ENCODE results near the gene RAB1B.
"Not testable (repeated sequence)": the region's sequence is repeated elsewhere in the genome, so short reads cannot be mapped to it uniquely, and the experiment has no call there.

Gene RAB1B

DNA sequence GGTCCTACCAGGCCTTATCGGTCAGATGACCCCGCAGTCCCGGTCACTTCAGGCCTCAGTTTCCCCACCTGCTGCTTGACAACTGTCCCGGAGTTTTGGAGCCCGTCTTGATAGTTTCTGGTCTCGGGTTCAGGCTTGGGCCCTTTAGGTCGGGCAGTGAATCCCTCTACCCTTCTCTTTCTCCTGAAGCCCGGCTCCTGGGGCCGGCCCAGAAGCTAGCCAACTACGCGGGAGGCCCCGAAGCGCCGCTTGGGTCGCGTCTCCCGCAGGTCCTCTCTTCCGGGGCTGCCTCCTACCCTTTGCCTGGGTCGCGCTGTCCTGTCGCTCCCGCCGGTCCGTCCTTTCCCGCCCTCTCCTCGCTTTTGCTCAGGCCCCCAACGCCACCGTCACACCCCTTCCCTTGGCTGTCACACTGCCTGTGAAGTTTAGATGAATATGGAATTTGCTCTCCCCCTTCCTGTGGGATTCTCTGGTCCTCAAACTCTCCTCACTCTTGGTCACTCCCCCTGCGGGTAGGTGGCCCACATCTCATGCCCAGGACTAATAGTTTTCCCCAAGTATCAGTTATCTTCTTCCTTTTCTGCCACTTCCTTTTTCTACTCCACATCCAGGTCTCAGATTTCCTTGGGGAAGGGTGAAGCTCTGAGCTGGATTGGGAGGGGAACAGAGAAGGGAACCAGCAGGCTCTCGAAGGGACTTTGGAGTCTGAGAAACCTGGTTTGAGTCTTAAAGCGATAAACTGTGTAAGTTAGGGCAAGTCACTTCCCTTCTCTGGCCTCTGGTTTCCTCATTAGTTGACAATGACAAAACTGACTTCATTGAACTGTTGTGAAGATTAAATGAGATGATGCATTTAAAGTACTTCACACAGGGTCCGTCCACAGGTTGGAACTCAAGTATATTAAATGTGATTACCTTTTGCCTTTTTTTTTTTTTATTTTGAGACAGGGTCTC, 790 bp downstream of the RAB1B start:
- peak; percentile 53 for DNase-seq (ENCODE audit: insufficient read length)

DNA sequence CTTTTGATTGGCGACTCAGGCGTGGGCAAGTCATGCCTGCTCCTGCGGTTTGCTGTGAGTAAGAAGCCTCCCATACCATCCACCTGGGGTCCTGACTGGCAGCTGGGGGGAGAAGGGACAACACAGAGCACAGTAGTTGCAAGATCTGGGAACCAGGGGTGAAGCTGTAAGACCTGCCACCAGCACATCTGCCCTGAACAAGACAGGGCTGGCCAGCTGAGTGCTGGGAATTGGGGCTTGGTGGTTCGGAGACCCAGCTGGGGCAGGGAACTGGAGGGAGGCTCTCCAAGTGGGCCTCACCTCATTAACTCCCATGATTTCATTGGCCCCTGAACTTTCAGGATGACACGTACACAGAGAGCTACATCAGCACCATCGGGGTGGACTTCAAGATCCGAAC, 3.4 kb downstream of the RAB1B start:
- TF ChIP-seq POLR2AphosphoS5 (IDR thresholded peaks at IDR 0.05; ENCODE audit: low read depth, low read length), result no peak
- TF ChIP-seq TAF1 (IDR thresholded peaks at IDR 0.05; ENCODE audit: borderline replicate concordance, low read depth, low read length), result no peak
- TF ChIP-seq POLR2A (IDR thresholded peaks at IDR 0.05; ENCODE audit: low read depth, low read length), result no peak
- FAIRE-seq (no peak), DNase-seq (ENCODE audit: insufficient read length) (no peak)

More for the DNA sequence above, 790 bp downstream of the RAB1B start:
- TF ChIP-seq TAF1 (IDR thresholded peaks at IDR 0.05; ENCODE audit: borderline replicate concordance, low read depth, low read length) (no peak), POLR2A (IDR thresholded peaks at IDR 0.05; ENCODE audit: low read depth, low read length) (no peak; the same call in none of the 2 replicates), POLR2AphosphoS5 (IDR thresholded peaks at IDR 0.05; ENCODE audit: low read depth, low read length) (no peak)
- FAIRE-seq, result peak; percentile 81

DNA sequence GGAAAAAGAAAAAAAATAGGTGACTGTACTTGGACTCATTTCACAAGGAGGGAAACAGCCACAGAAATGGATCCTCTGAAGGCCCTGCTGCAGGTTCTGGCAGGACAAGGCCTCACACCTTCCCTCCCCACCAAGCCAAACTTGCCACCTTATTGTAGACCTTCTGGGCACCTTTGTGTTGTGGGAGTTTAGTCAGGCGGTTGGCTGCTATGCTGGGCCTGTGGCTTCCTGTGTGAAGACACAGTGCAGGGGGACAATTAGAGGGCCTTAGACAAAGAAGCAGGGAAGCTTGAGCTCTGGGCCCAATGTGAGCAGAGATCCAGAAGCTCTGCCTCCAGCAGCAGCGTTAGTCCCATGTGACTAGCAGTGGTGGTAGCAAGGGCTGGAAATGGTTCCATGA, 4.2 kb downstream of the RAB1B start:
- FAIRE-seq (no peak), DNase-seq (ENCODE audit: insufficient read length) (no peak)
- TF ChIP-seq POLR2A (IDR thresholded peaks at IDR 0.05; ENCODE audit: low read depth, low read length), result no peak; the same call in 1 of the 2 replicates
- no peak for TF ChIP-seq TAF1 (IDR thresholded peaks at IDR 0.05; ENCODE audit: borderline replicate concordance, low read depth, low read length)
- no peak for TF ChIP-seq POLR2AphosphoS5 (IDR thresholded peaks at IDR 0.05; ENCODE audit: low read depth, low read length)

DNA sequence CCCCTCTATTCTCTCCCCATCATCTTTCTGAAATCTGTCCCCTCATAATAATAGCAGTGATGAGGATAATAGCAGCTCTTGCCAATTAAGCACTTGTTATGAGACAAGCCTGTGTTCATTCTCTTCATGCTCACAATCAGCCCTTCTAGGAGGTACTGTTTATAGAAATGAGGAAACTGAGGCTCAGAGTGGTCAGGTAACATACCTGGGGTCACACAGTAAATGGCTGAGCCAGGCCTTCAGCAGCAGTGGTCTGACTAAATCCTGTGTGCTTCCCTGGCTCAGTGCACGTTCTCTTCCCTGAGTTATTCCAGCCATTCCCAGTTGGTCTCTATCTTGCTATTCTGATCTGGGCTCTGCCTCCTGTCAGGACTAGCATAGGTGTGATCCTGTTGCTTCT, 5.8 kb downstream of the RAB1B start:
- no peak for TF ChIP-seq TAF1 (IDR thresholded peaks at IDR 0.05; ENCODE audit: borderline replicate concordance, low read depth, low read length)
- no peak for TF ChIP-seq POLR2A (IDR thresholded peaks at IDR 0.05; ENCODE audit: low read depth, low read length)
- TF ChIP-seq POLR2AphosphoS5 (IDR thresholded peaks at IDR 0.05; ENCODE audit: low read depth, low read length), result 0 out of 2 replicates have a peak, but pooled peaks have one; percentile 26
- FAIRE-seq (no peak), DNase-seq (ENCODE audit: insufficient read length) (no peak)

DNA sequence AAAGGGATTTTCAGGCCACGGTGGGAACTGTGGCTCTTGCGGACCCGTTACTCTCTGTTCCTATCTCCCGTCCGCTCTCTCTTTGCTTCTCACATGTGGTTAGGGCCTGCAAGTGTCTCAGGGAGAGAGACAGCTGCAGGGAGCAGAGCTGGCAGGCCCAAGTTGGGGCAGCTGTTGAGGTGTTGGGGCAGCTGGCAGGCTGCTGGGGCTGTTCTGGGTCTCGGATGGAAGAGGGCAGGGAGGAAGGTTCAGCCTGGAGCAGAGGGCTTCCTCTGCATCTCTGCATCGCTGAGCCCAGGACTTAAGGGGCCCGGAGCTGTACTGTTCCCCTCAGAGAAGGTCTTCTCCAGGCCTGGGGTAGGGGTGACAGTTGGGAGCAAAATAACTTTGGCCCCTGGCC, 7.0 kb downstream of the RAB1B start:
- FAIRE-seq (no peak), DNase-seq (ENCODE audit: insufficient read length) (no peak)
- TF ChIP-seq TAF1 (IDR thresholded peaks at IDR 0.05; ENCODE audit: borderline replicate concordance, low read depth, low read length) (no peak), POLR2A (IDR thresholded peaks at IDR 0.05; ENCODE audit: low read depth, low read length) (peak; percentile 38; the same call in 1 of the 2 replicates)

DNA sequence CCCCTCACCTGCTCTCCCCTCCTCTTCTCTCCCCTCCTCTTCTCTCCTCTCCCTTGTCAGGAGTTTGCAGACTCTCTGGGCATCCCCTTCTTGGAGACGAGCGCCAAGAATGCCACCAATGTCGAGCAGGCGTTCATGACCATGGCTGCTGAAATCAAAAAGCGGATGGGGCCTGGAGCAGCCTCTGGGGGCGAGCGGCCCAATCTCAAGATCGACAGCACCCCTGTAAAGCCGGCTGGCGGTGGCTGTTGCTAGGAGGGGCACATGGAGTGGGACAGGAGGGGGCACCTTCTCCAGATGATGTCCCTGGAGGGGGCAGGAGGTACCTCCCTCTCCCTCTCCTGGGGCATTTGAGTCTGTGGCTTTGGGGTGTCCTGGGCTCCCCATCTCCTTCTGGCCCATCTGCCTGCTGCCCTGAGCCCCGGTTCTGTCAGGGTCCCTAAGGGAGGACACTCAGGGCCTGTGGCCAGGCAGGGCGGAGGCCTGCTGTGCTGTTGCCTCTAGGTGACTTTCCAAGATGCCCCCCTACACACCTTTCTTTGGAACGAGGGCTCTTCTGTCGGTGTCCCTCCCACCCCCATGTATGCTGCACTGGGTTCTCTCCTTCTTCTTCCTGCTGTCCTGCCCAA, 7.7 kb downstream of the RAB1B start:
- DNase-seq (ENCODE audit: insufficient read length), result no peak
- FAIRE-seq, result no peak
- TF ChIP-seq POLR2AphosphoS5 (IDR thresholded peaks at IDR 0.05; ENCODE audit: low read depth, low read length) (no peak), POLR2A (IDR thresholded peaks at IDR 0.05; ENCODE audit: low read depth, low read length) (no peak), TAF1 (IDR thresholded peaks at IDR 0.05; ENCODE audit: borderline replicate concordance, low read depth, low read length) (no peak)

DNA sequence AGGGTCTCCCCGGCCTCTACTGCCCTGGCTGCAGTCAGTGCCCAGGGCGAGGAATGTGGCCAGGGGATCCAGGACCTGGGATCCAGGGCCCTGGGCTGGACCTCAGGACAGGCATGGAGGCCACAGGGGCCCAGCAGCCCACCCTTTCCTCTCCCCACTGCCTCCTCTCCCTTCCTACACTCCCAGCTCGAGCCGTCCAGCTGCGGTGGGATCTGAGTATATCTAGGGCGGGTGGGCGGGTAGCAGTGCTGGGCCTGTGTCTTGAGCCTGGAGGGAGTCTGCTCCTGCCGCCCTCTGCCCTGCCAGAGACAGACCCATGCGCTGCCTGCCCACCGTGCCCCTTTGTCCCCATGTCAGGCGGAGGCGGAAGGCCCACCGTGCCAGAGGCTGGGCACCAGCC, 8.2 kb downstream of the RAB1B start:
- DNase-seq (ENCODE audit: insufficient read length); FAIRE-seq: not testable (repeated sequence)

DNA sequence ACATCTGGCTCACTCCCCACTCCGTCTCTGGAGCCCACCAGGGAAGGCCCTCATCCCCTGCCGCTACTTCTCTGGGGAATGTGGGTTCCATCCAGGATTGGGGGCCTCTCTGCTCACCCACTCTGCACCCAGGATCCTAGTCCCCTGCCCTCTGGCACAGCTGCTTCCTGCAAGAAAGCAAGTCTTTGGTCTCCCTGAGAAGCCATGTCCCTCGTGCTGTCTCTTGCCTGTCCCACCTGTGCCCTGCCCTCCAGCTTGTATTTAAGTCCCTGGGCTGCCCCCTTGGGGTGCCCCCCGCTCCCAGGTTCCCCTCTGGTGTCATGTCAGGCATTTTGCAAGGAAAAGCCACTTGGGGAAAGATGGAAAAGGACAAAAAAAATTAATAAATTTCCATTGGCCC, 8.6 kb downstream of the RAB1B start:
- not testable (repeated sequence) for FAIRE-seq; DNase-seq (ENCODE audit: insufficient read length)

DNA sequence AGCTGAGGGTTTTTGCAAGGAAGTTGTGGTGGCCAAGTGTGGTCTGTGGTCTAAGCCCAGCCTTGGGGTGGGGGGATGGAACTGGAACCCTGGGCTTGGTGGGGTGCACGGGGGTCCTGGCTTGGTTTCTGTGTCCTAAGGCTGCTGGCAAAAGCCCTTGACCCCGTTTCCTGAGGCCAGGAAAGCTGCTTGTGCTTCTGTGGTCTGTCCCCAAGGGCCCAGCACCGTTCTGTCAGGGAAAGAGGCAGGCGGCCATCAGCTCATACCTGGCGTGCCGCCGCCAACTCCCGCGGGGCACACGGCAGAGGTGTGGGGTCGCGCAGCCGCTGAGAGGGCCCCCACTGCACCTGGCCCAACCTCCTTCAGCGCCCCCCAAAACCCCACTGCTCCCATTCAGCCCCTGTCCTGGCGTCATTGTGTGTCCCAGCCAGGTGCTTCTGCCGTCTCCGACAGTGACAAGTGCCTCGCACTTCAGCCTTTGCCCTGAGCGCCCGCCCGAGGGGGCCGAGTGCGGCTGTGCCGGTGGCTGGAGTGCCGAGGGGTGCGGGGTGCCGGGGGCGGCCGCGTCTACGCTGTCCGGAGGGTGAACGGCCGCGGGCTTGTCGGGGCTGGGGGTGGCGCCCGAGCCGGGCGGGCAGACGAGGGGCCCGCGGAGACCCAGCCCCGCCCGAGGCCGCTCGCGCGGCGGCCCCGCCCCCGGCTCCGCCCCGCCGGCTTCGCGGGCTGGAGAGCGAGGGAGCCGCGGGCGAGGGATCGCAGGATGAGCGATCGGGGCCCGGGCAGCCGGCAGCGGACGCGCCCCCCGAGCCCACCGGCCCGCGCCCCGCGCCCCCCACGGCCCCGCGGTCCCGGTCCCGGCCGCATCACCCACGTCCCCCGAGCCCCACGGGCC, 9.3 kb downstream of the RAB1B start, which contains the start of gene CNIH2:
Gene CNIH2, plus strand, starts transcription at position 705 of the 892 bp plus-strand sequence. CDS start 282 bp downstream, outside the sequence.
- DNase-seq (ENCODE audit: insufficient read length) (peak; percentile 74), FAIRE-seq (peak; percentile 81)
- TF ChIP-seq POLR2A (IDR thresholded peaks at IDR 0.05; ENCODE audit: low read depth, low read length) (no peak; the same call in 1 of the 2 replicates), TAF1 (IDR thresholded peaks at IDR 0.05; ENCODE audit: borderline replicate concordance, low read depth, low read length) (no peak)

DNA sequence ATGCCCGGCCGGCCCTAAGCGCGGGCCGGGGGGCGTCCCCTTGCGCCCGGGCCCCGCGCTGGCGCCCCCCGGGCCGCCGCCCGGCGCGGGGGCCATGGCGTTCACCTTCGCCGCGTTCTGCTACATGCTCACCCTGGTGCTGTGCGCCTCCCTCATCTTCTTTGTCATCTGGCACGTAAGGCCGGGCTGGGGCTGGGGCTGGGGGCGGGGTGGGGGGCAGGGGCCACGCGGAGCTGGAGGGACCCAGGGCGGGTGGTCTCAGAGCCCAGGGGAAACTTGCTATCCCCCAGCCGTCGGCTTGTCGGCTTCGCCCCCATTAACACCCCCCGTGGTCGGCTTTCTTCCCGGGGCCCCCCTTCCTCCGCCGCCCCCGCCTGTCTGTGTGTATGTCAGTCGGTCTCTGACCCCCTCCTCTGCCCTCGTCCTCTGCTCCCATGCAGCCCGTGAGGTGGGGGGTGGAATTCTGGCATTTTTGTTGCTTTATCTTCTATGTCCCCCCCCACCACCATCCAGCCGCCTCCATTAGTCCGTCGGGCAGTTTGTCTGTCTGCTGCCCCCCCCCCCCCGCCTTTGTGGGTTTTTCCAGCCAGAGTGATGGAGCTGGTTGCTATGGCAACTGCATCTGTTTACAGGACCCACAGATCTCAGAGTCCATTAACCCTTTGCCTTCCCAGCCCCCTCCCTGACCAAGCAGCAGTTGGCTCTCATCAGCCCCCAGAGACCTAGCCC, 10.1 kb downstream of the RAB1B start:
- FAIRE-seq (peak; percentile 5), DNase-seq (ENCODE audit: insufficient read length) (no peak)
- no peak for TF ChIP-seq POLR2AphosphoS5 (IDR thresholded peaks at IDR 0.05; ENCODE audit: low read depth, low read length)
- no peak; the same call in 1 of the 2 replicates for TF ChIP-seq POLR2A (IDR thresholded peaks at IDR 0.05; ENCODE audit: low read depth, low read length)
- no peak for TF ChIP-seq TAF1 (IDR thresholded peaks at IDR 0.05; ENCODE audit: borderline replicate concordance, low read depth, low read length)
